KMS-11 (cell line): Measurements from ENCODE around the gene HTT.

Experiments used
- H2AFZ ChIP-seq: fragments of 200-600 bp; sonication (generic); 2 replicates; pipeline ENCODE4 v1.6.1; 2016; ENCODE audit warnings: antibody characterized with exemption, mixed run types, low read depth
- H3K27ac ChIP-seq: fragments of 200-600 bp; sonication (generic); 2 replicates; pipeline ENCODE4 v1.6.1; 2016; ENCODE audit warnings: mild to moderate bottlenecking, mixed run types
- H3K27me3 ChIP-seq: fragments of 200-600 bp; sonication (generic); 2 replicates; pipeline ENCODE4 v1.6.1; 2017; ENCODE audit warnings: mild to moderate bottlenecking, low read depth, mixed run types, moderate library complexity; ENCODE audit not compliant: insufficient read depth
- H3K36me3 ChIP-seq: fragments of 200-600 bp; sonication (generic); 2 replicates; pipeline ENCODE4 v1.6.1; 2017; ENCODE audit warnings: mild to moderate bottlenecking, mixed run types; ENCODE audit not compliant: insufficient read depth
- H3K4me1 ChIP-seq: fragments of 200-600 bp; sonication (generic); 2 replicates; pipeline ENCODE4 v1.6.1; 2016; ENCODE audit warnings: mild to moderate bottlenecking, low read depth, mixed run types; ENCODE audit not compliant: poor library complexity, severe bottlenecking
- H3K4me2 ChIP-seq: fragments of 200-600 bp; sonication (generic); 2 replicates; pipeline ENCODE4 v1.7.0; 2016; ENCODE audit warnings: mild to moderate bottlenecking, mixed run types
- H3K4me3 ChIP-seq: fragments of 200-600 bp; sonication (generic); IDR thresholded peaks from 2 replicates; pipeline ENCODE4 v1.6.1; 2017; ENCODE audit warnings: low read depth, low read length, mixed read lengths; ENCODE audit not compliant: insufficient read depth
- H3K79me2 ChIP-seq: fragments of 200-600 bp; sonication (generic); 2 replicates; pipeline ENCODE4 v1.6.1; 2016; ENCODE audit warnings: low read depth, mixed run types; ENCODE audit not compliant: insufficient read depth
- H3K9ac ChIP-seq: fragments of 200-600 bp; sonication (generic); 2 replicates; pipeline ENCODE4 v1.6.1; 2016; ENCODE audit warnings: mild to moderate bottlenecking, mixed run types
- H4K20me1 ChIP-seq: fragments of 200-600 bp; sonication (generic); 2 replicates; pipeline ENCODE4 v1.6.1; 2016; ENCODE audit warnings: mild to moderate bottlenecking, mixed run types; ENCODE audit not compliant: insufficient read depth
- TF ChIP-seq, protein P1 (sequence below): fragments of 200-600 bp; sonication (generic); conservative IDR thresholded peaks from 2 replicates; pipeline ENCODE4 v1.6.1; 2017; ENCODE audit warnings: low read depth, mild to moderate bottlenecking, antibody characterized with exemption, low read length, moderate library complexity, mixed read lengths

The HTT gene

DNA sequence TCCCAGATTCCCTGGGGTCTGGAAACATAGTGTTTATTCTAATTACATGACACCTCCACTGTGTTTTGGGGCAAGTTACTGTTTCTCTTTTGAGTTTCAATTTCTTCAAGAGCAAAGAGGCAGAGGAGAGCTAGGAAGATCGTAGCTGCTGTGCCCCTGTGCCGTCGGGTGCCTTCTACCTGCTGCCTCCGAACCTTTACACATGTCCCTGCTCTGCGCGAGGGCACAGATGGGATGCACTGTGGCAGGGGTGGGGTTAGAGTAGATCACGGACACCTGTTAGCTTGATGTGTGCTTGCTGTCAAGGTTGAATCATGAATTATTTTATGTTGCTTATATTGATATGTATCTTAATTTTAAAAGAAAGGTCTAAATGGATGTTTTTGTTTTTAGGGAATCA lies 103.4 kb downstream of the HTT start:
- TF ChIP-seq, protein P1, sequence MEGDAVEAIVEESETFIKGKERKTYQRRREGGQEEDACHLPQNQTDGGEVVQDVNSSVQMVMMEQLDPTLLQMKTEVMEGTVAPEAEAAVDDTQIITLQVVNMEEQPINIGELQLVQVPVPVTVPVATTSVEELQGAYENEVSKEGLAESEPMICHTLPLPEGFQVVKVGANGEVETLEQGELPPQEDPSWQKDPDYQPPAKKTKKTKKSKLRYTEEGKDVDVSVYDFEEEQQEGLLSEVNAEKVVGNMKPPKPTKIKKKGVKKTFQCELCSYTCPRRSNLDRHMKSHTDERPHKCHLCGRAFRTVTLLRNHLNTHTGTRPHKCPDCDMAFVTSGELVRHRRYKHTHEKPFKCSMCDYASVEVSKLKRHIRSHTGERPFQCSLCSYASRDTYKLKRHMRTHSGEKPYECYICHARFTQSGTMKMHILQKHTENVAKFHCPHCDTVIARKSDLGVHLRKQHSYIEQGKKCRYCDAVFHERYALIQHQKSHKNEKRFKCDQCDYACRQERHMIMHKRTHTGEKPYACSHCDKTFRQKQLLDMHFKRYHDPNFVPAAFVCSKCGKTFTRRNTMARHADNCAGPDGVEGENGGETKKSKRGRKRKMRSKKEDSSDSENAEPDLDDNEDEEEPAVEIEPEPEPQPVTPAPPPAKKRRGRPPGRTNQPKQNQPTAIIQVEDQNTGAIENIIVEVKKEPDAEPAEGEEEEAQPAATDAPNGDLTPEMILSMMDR = no peak
- H3K9ac ChIP-seq = no peak overlapping the region
- no peak overlapping the region for H2AFZ ChIP-seq
- no peak overlapping the region for H3K4me2 ChIP-seq
- no peaks in the 10 kb centered on the region for H3K36me3 ChIP-seq
- H3K79me2 ChIP-seq = no peaks in the 10 kb centered on the region
- no peaks in the 10 kb centered on the region for H3K27me3 ChIP-seq
- no peaks in the 10 kb centered on the region for H4K20me1 ChIP-seq
- no peak overlapping the region for H3K4me3 ChIP-seq
- no peaks in the 10 kb centered on the region for H3K4me1 ChIP-seq
- no peak overlapping the region for H3K27ac ChIP-seq

DNA sequence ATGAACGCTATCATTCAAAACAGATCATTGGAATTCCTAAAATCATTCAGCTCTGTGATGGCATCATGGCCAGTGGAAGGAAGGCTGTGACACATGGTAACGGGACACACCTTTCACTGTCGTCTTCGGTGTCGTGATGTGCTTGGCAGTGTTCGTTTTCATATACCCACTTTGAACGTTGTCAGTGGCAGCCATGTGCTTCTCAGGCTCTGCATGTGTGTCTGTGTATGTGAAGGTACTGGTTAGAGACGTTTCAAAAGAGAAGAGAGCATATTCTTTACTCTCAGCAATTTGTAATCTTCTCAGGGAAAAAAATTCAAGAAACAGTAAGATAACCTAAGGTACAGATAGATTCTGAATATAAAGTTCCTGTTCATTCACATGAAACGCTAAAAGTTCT lies 103.9 kb downstream of the HTT start:
- Histone ChIP-seq H2AFZ (no peak overlapping the region), H3K4me3 (no peak overlapping the region), H3K79me2 (no peaks in the 10 kb centered on the region), H3K4me2 (no peak overlapping the region), H3K9ac (no peak overlapping the region), H4K20me1 (no peaks in the 10 kb centered on the region), H3K27ac (no peak overlapping the region), H3K36me3 (no peaks in the 10 kb centered on the region), H3K27me3 (no peaks in the 10 kb centered on the region), H3K4me1 (no peaks in the 10 kb centered on the region)
- TF ChIP-seq, protein P1 = no peak

DNA sequence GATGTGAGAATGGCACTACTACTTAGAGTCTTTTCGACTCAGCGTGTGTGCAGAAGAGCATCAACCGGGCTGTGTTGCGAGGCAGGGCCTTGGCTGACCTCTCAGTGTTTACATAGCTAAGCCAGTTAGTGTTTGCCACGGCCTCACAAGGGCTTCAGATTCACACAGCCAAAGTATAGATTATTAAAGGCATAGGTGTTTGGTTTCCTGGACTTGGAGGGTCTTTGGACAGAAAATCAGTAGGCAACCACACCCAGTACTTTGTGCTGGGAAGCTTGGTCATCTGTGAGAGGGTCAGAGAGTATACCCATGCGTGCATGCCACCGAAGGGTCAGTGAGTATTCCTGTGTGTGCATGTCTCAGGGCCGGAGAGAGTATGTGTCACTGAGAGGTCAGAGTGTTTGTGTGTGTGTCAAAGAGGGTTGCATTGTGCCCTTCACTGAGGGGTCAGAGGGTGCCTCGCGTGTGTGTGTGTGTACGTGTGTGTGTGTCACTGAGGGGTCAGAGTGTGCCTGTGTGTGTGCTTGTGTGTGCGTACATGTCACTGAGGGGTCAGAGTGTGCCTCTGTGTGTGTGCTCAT lies 104.7 kb downstream of the HTT start:
- no peak overlapping the region for H3K4me2 ChIP-seq
- no peak overlapping the region for H3K4me3 ChIP-seq
- no peak overlapping the region for H3K27ac ChIP-seq
- H3K27me3 ChIP-seq = no peaks in the 10 kb centered on the region
- H3K4me1 ChIP-seq = no peaks in the 10 kb centered on the region
- TF ChIP-seq, protein P1 = no peak
- no peak overlapping the region for H2AFZ ChIP-seq
- no peaks in the 10 kb centered on the region for H4K20me1 ChIP-seq
- H3K79me2 ChIP-seq = no peaks in the 10 kb centered on the region
- H3K9ac ChIP-seq = no peak overlapping the region
- H3K36me3 ChIP-seq = no peaks in the 10 kb centered on the region

DNA sequence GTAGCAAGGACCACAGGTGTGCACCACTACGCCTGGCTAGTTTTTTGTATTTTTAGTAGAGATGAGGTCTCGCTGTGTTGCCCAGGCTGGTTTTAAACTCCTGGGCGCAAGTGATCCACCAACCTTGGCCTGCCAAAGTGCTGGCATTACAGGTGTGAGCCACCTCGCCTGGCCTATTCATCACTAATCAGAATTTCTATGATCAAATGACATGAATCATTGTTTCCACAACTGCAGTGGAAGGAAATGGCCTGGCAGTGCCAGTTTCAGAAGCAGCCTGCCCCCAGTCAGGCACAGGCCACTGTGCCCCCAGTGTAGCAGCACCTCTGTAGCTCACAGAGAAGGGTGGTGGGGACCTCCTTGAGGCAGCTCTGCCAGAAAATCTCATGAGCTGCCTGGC lies 108.5 kb downstream of the HTT start:
- no peaks in the 10 kb centered on the region for H4K20me1 ChIP-seq
- H3K4me2 ChIP-seq = no peak overlapping the region
- no peaks in the 10 kb centered on the region for H3K27me3 ChIP-seq
- no peak overlapping the region for H2AFZ ChIP-seq
- H3K36me3 ChIP-seq = no peaks in the 10 kb centered on the region
- H3K4me1 ChIP-seq = no peaks in the 10 kb centered on the region
- H3K9ac ChIP-seq = no peak overlapping the region
- TF ChIP-seq, protein P1 = no peak
- no peak overlapping the region for H3K27ac ChIP-seq
- no peak overlapping the region for H3K4me3 ChIP-seq
- no peaks in the 10 kb centered on the region for H3K79me2 ChIP-seq
